ENCODE results near the gene APC2.

GRCh38 chr19:1423436-1424191 lies 26.3 kb upstream of the APC2 start:
- TF ChIP-seq POLR2A (IDR thresholded peaks at IDR 0.05) (no peak), POLR2AphosphoS5 (IDR thresholded peaks at IDR 0.05) (no peak)

All from prostate gland (tissue), 1 donor.